ENCODE results near the gene TMEM132E.

GRCh38 chr17:34592002-34592401 is 12.6 kb downstream of the TMEM132E start:
- TF ChIP-seq CTCF (IDR thresholded peaks at IDR 0.05) (no peak), POLR2A (IDR thresholded peaks at IDR 0.05) (no peak)
